Mesenchymal stem cell (in vitro differentiated cells and primary cell): ENCODE data around the gene CRYBG1.
A peak's percentile ranks its signal among the peaks of the same experiment; 100 is the strongest.

ENCODE experiments used
- DNase-seq: peaks from one replicate; pipeline ENCODE4 v3.0.0-alpha.2; 2013
- H2AFZ ChIP-seq: one replicate; pipeline ENCODE4 v1.6.1; 2013; ENCODE audit warnings: low read depth, mild to moderate bottlenecking, control low read depth, inconsistent platforms, low read length, moderate library complexity
- H2AK5ac ChIP-seq: 2 replicates; pipeline ENCODE4 v1.6.1; 2013; ENCODE audit warnings: low read length, moderate library complexity, mild to moderate bottlenecking, inconsistent platforms; ENCODE audit not compliant: severe bottlenecking
- H2BK120ac ChIP-seq: one replicate; pipeline ENCODE4 v1.6.1; 2013; ENCODE audit warnings: low read depth, mild to moderate bottlenecking, inconsistent platforms, low read length, moderate library complexity
- H2BK12ac ChIP-seq, 2 experiments: one replicate each; pipeline ENCODE4 v1.6.1; 2013; ENCODE audit warnings: inconsistent platforms in 2 of 2, low read length in 2 of 2, mild to moderate bottlenecking in 2 of 2, moderate library complexity in 2 of 2, control low read depth in 1 of 2
- H2BK15ac ChIP-seq: one replicate; pipeline ENCODE4 v1.6.1; 2013; ENCODE audit warnings: mild to moderate bottlenecking, low read depth, inconsistent platforms; ENCODE audit not compliant: poor library complexity, severe bottlenecking
- H2BK5ac ChIP-seq: 2 replicates; pipeline ENCODE4 v1.6.1; 2013; ENCODE audit warnings: low read depth, mild to moderate bottlenecking, low read length, control low read depth, inconsistent platforms; ENCODE audit not compliant: poor library complexity, severe bottlenecking
- H3K14ac ChIP-seq, 2 experiments: one replicate each; pipeline ENCODE4 v1.6.1; 2013; ENCODE audit warnings: inconsistent platforms in 2 of 2, low read length in 2 of 2, control low read depth in 1 of 2, mild to moderate bottlenecking in 1 of 2, moderate library complexity in 1 of 2
- H3K18ac ChIP-seq, 2 experiments: one replicate each; pipeline ENCODE4 v1.6.1; 2013; ENCODE audit warnings: inconsistent platforms in 2 of 2, low read length in 2 of 2, control low read depth in 1 of 2, low read depth in 1 of 2, mild to moderate bottlenecking in 1 of 2
- H3K23ac ChIP-seq, 2 experiments: one replicate each; pipeline ENCODE4 v1.6.1; 2013; ENCODE audit warnings: inconsistent platforms in 2 of 2, low read length in 2 of 2, mild to moderate bottlenecking in 2 of 2, moderate library complexity in 2 of 2, control low read depth in 1 of 2
- H3K27ac ChIP-seq: 2 replicates; pipeline ENCODE4 v1.5.1; 2013; ENCODE audit warnings: mild to moderate bottlenecking, moderate library complexity, low read length, control low read depth, inconsistent platforms; ENCODE audit not compliant: poor library complexity, severe bottlenecking
- H3K27me3 ChIP-seq, 2 experiments: 2 replicates each; pipeline versions ENCODE4 v1.6.1 to v1.7.0; 2013; ENCODE audit warnings: low read length in 2 of 2, mild to moderate bottlenecking in 2 of 2, moderate library complexity in 2 of 2, control low read depth in 1 of 2, inconsistent platforms in 1 of 2; ENCODE audit not compliant: control insufficient read depth in 1 of 2, insufficient read depth in 1 of 2
- H3K36me3 ChIP-seq, 2 experiments: 2 replicates each; pipeline versions ENCODE4 v1.6.1 to v1.7.0; 2013; ENCODE audit warnings: low read length in 2 of 2, control low read depth in 1 of 2, inconsistent platforms in 1 of 2, low read depth in 1 of 2, mild to moderate bottlenecking in 1 of 2; ENCODE audit not compliant: insufficient read depth in 2 of 2, control insufficient read depth in 1 of 2
- H3K4ac ChIP-seq, 2 experiments: one replicate each; pipeline ENCODE4 v1.6.1; 2013; ENCODE audit warnings: inconsistent platforms in 2 of 2, low read length in 2 of 2, mild to moderate bottlenecking in 2 of 2, moderate library complexity in 2 of 2, control low read depth in 1 of 2, low read depth in 1 of 2
- H3K4me1 ChIP-seq: 2 replicates; pipeline ENCODE4 v1.6.1; 2013; ENCODE audit warnings: low read depth, low read length, control low read depth; ENCODE audit not compliant: control insufficient read depth, insufficient read depth
- H3K4me2 ChIP-seq: 2 replicates; pipeline ENCODE4 v1.6.1; 2013; ENCODE audit warnings: low read length, mild to moderate bottlenecking, inconsistent platforms; ENCODE audit not compliant: poor library complexity, severe bottlenecking
- H3K4me3 ChIP-seq, 2 experiments: 2 replicates each; pipeline versions ENCODE4 v1.5.1 to v1.7.0; 2013; ENCODE audit warnings: low read length in 2 of 2, mild to moderate bottlenecking in 2 of 2, control low read depth in 1 of 2, low read depth in 1 of 2; ENCODE audit not compliant: insufficient read depth in 1 of 2
- H3K79me1 ChIP-seq: replicated peaks from 2 replicates; pipeline ENCODE4 v1.6.1; 2013; ENCODE audit warnings: mild to moderate bottlenecking, control low read depth, low read length, inconsistent platforms; ENCODE audit not compliant: poor library complexity, severe bottlenecking
- H3K9ac ChIP-seq: 2 replicates; pipeline ENCODE4 v1.7.0; 2013; ENCODE audit warnings: mild to moderate bottlenecking, low read length, moderate library complexity
- H3K9me3 ChIP-seq: 2 replicates; pipeline ENCODE4 v1.7.0; 2013; ENCODE audit warnings: mild to moderate bottlenecking, low read length; ENCODE audit not compliant: control insufficient read depth
- H4K8ac ChIP-seq: one replicate; pipeline ENCODE4 v1.6.1; 2013; ENCODE audit warnings: inconsistent platforms, mild to moderate bottlenecking, low read length, moderate library complexity
- H4K91ac ChIP-seq: one replicate; pipeline ENCODE4 v1.6.1; 2013; ENCODE audit warnings: mild to moderate bottlenecking, low read length, inconsistent platforms
- WGBS: methylation state at CpG from one replicate; pipeline ENCODE4 v1.1.7; 2013; ENCODE audit warnings: mixed read lengths; 5-methylcytosine and 5-hydroxymethylcytosine counted together

Gene CRYBG1

DNA sequence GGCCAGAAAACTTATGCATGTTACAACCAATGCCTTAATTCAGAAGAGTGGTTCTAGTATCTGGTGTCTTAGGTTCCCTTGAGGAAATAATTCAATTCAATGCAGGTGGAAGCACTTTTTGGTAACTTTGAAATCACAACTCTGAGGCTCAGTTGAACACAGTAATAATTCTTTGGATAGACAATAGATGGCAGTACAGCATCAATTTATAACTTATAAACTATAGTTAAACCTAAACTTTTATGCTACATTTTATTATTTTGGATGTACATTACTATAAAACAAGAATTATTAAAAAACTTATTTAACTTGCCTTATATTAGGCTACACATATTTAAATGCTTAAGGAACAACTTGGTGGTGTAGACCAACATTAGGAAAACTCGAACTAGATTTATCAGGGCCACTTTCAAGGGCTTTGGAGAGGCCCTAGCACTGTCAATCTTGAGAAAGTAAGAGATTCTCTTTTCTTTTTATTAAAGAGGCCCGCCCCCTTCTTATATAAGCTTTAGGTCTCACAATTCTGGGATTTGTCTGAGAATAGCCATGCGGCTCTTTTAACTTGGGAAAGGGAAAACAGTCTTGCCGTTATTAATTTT lies 85.9 kb downstream of the CRYBG1 start:
- peaks cover 4% of the 10 kb centered on the region for H3K4me1 ChIP-seq
- H3K4me3 ChIP-seq = no peak overlapping the region
- no peak overlapping the region for H3K4ac ChIP-seq
- H2BK5ac ChIP-seq = no peak overlapping the region
- no peak overlapping the region for H4K8ac ChIP-seq
- H3K27ac ChIP-seq = no peak overlapping the region
- H3K4me2 ChIP-seq = peak overlapping the region; percentile 19
- no peak overlapping the region for H2BK12ac ChIP-seq
- no peak overlapping the region for H2AFZ ChIP-seq
- H3K14ac ChIP-seq = no peak overlapping the region
- H3K23ac ChIP-seq = no peak overlapping the region
- no peak overlapping the region for H2AK5ac ChIP-seq
- no peak overlapping the region for H3K18ac ChIP-seq
- H3K79me1 ChIP-seq = no peaks in the 10 kb centered on the region
- no peak overlapping the region for H2BK15ac ChIP-seq
- H4K91ac ChIP-seq = no peak overlapping the region
- 66% methylated on average over 2 of the region's 4 CpGs for WGBS
- DNase-seq = peak; percentile 15
- H2BK120ac ChIP-seq = no peak overlapping the region
- no peaks in the 10 kb centered on the region for H3K9me3 ChIP-seq
- H3K27me3 ChIP-seq = peaks cover 23 to 31% of the 10 kb centered on the region in 2 experiments
- H3K9ac ChIP-seq = peak overlapping the region; percentile 22
- H3K36me3 ChIP-seq = no peaks in the 10 kb centered on the region

DNA sequence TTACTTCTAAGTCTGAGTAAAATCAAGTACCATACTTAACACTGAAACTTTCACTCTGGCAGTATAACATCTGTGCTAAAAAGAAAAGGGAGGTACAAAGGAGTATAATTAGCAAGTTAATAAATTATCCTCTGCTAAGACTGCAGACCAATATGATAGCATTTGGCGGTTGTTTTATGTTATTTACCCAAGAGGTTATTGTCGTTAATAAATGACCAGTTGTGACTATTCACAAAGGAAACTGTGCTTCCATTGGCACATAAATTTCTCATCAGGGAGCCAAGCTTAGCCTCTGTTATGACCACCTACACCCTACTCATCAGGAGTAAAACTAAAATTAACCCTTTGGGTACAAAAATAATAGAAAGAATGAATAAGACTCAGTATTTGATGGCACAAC lies 86.5 kb downstream of the CRYBG1 start:
- H3K4me2 ChIP-seq = no peak overlapping the region
- H2AK5ac ChIP-seq = no peak overlapping the region
- no peak overlapping the region for H4K8ac ChIP-seq
- H4K91ac ChIP-seq = no peak overlapping the region
- H2BK120ac ChIP-seq = no peak overlapping the region
- no peak overlapping the region for H2BK5ac ChIP-seq
- H2AFZ ChIP-seq = no peak overlapping the region
- no peak for DNase-seq
- H3K4me1 ChIP-seq = peaks cover 4% of the 10 kb centered on the region
- H3K9me3 ChIP-seq = no peaks in the 10 kb centered on the region
- no peak overlapping the region for H3K14ac ChIP-seq
- H2BK12ac ChIP-seq = no peak overlapping the region
- no peaks in the 10 kb centered on the region for H3K36me3 ChIP-seq
- no peak overlapping the region for H3K18ac ChIP-seq
- no peak overlapping the region for H3K27ac ChIP-seq
- peak overlapping the region; percentile 22 for H3K9ac ChIP-seq
- no peak overlapping the region for H3K23ac ChIP-seq
- H3K4me3 ChIP-seq = no peak overlapping the region
- peaks cover 20 to 25% of the 10 kb centered on the region in 2 experiments for H3K27me3 ChIP-seq
- WGBS = 100% methylated on average over 1 of the region's 2 CpGs
- no peak overlapping the region for H2BK15ac ChIP-seq
- H3K79me1 ChIP-seq = no peaks in the 10 kb centered on the region
- no peak overlapping the region for H3K4ac ChIP-seq

DNA sequence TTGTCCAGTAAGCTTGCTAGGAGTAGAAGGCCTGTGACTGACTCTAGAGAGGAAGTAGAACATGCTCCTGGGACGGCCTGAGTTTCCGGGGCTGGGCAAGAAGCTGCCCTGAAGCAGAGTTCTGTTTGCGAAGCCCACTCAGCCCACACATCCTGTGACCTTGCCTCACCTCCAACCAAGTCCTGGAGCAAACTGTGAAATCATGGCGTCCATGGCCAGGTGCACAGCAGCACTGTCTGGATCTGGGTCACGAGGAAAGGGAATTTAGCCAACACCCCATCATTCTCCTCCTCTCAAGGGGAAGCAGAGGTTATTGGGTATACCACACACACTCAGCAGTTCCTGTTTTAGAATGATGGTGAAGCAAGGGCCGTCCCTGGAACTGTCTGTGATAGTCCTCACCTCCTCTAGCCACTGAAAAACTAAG lies 87.5 kb downstream of the CRYBG1 start:
- Histone ChIP-seq H3K4me1 (peaks cover 4% of the 10 kb centered on the region), H3K27ac (no peak overlapping the region), H2AFZ (no peak overlapping the region), H3K14ac (no peak overlapping the region), H3K23ac (no peak overlapping the region), H2BK12ac (no peak overlapping the region), H3K9me3 (no peaks in the 10 kb centered on the region), H2BK120ac (no peak overlapping the region), H3K9ac (no peak overlapping the region), H3K27me3 (peaks cover 11 to 15% of the 10 kb centered on the region in 2 experiments), H3K4me2 (no peak overlapping the region), H3K36me3 (no peaks in the 10 kb centered on the region), H2AK5ac (no peak overlapping the region), H2BK5ac (no peak overlapping the region), H4K8ac (no peak overlapping the region), H3K18ac (no peak overlapping the region), H3K79me1 (no peaks in the 10 kb centered on the region), H4K91ac (no peak overlapping the region), H3K4me3 (no peak overlapping the region), H3K4ac (no peak overlapping the region), H2BK15ac (no peak overlapping the region)
- 86% methylated on average over 6 of the region's 6 CpGs for WGBS
- DNase-seq = no peak

DNA sequence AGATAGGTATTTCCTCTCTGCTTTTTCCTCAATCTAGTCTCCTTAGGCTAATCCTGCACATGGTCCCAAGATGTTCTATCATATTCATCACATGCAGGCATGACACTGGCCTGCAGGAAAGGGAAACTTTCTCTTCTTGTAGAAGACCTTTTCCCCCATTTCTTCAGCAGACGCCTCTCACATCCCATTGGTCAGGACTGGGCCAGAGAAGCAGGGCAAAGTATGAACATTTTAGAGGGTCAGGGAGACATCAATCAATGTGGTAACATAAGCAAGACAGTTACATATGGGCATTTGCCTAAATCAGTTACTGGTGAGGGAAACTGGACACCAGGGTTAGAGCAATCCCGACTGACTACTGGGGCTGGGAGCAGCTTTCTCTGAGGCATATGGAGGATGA lies 90.1 kb downstream of the CRYBG1 start:
- Histone ChIP-seq H3K9me3 (no peaks in the 10 kb centered on the region), H3K4me2 (no peak overlapping the region), H3K4me1 (peaks cover 4% of the 10 kb centered on the region), H3K27ac (no peak overlapping the region), H2BK15ac (no peak overlapping the region), H3K27me3 (no peaks in the 10 kb centered on the region), H2BK12ac (no peak overlapping the region), H2BK5ac (no peak overlapping the region), H3K4me3 (no peak overlapping the region), H3K14ac (no peak overlapping the region), H4K91ac (no peak overlapping the region), H2AK5ac (no peak overlapping the region), H3K36me3 (no peaks in the 10 kb centered on the region), H3K4ac (no peak overlapping the region), H3K9ac (no peak overlapping the region), H4K8ac (no peak overlapping the region), H2AFZ (no peak overlapping the region), H3K23ac (no peak overlapping the region), H3K18ac (no peak overlapping the region), H3K79me1 (no peaks in the 10 kb centered on the region), H2BK120ac (no peak overlapping the region)
- whole genome bisulfite sequencing = 55% methylated on average over 2 of the region's 2 CpGs
- DNase-seq = no peak
